Activated CD4-positive, alpha-beta T cell treated with anti-CD3 and anti-CD28 coated beads, Interleukin-2, amount 10 ng/mL, durations not matched to agents 7 days and 5 days (primary cell): ENCODE data around the gene CFH. TPM values are rescaled to one million over a fixed set of nuclear protein-coding genes. Genes with fewer than 3 reads are reported as not detected.

ENCODE experiments used
- CTCF ChIA-PET: fragments of 350-600 bp; sonication (Branson Sonifier 250); formaldehyde crosslinking; loops from one replicate; lab custom pipeline; 2021; ENCODE audit warnings: antibody characterized with exemption; lab: Charles Lee
- POLR2A ChIA-PET: fragments of 350-600 bp; sonication (Branson Sonifier 250); formaldehyde crosslinking; loops from one replicate; lab custom pipeline; 2021; ENCODE audit warnings: antibody characterized with exemption; lab: Charles Lee
- DNase-seq: peaks from one replicate; pipeline ENCODE4 v3.0.0-alpha.2; 2020
- H3K27ac Mint-ChIP-seq: one replicate; pipeline ENCODE4 v1.8.0; 2021; ENCODE audit warnings: mild to moderate bottlenecking, moderate library complexity, mixed read lengths
- H3K27me3 Mint-ChIP-seq: one replicate; pipeline ENCODE4 v1.8.0; 2021; ENCODE audit warnings: mixed read lengths
- H3K36me3 Mint-ChIP-seq: one replicate; pipeline ENCODE4 v1.8.0; 2021; ENCODE audit warnings: low read depth, mixed read lengths
- H3K4me1 Mint-ChIP-seq: one replicate; pipeline ENCODE4 v1.8.0; 2021; ENCODE audit warnings: mixed read lengths
- H3K4me3 Mint-ChIP-seq: one replicate; pipeline ENCODE4 v1.8.0; 2021; ENCODE audit warnings: mild to moderate bottlenecking, moderate library complexity, mixed read lengths
- H3K9me3 Mint-ChIP-seq: one replicate; pipeline ENCODE4 v1.8.0; 2021; ENCODE audit warnings: mixed read lengths
- total RNA-seq, 2 experiments: library from RNA; stranded (reverse); gene quantifications; one replicate each; pipeline ENCODE4 v1.2.3, GENCODE V29; 2021

CFH gene
- total RNA-seq, 2 experiments from 2014 or later, result 5.3 to 6.2 TPM

DNA sequence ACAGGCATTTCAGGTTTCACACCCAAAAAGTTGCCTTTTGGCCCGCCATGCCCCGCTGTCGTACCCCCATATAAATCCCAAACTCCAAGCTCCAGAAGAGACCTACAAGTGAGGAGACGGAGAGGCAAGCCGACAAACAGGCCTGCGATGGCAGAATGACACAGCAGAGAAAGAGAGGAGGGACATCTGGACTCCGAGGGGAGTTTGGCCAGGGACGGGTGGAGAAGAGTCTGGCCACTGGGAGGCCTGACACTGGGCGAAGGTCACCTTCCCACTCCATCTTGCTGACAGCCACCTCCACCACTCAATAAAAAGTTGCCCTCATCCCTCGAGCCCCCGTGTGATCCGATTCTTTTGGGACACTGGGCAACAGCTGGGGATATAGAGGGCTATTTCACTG lies 1.9 kb upstream of the CFH start:
- no peak overlapping the region for H3K27ac Mint-ChIP-seq

DNA sequence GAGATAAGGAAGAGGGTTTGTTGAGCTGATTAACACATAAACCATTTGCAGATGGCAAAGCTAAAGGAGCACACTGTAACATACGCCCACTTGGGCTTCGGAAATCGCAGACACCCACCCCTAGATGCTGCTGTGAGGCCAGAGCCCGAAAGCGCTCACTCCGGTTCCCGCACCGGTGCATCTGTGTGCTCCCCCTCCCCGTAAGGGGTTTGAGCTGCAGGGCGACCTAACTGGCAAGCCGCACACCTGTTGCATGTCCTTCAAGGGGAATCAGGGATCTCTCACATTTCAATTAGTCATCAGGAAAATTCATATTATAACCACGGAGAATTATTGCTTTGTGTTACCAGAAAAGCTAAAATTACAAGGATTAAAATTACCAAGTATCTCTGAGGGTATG lies 1.4 kb upstream of the CFH start:
- H3K27me3 Mint-ChIP-seq, result peaks cover 6% of the 10 kb centered on the region
- POLR2A ChIA-PET, result no interaction called here
- no peaks in the 10 kb centered on the region for H3K9me3 Mint-ChIP-seq
- H3K36me3 Mint-ChIP-seq, result no peaks in the 10 kb centered on the region
- H3K27ac Mint-ChIP-seq, result no peak overlapping the region
- no peak for DNase-seq
- no peak overlapping the region for H3K4me3 Mint-ChIP-seq
- H3K4me1 Mint-ChIP-seq, result peaks cover 15% of the 10 kb centered on the region
- CTCF ChIA-PET, result no interaction called here

More for the DNA sequence above, 1.9 kb upstream of the CFH start:
- DNase-seq, result no peak
- Mint-ChIP-seq H3K4me3 (no peak overlapping the region), H3K4me1 (peaks cover 15% of the 10 kb centered on the region), H3K27me3 (peaks cover 6% of the 10 kb centered on the region), H3K9me3 (no peaks in the 10 kb centered on the region), H3K36me3 (no peaks in the 10 kb centered on the region)
- ChIA-PET POLR2A (no interaction called here), CTCF (no interaction called here)

DNA sequence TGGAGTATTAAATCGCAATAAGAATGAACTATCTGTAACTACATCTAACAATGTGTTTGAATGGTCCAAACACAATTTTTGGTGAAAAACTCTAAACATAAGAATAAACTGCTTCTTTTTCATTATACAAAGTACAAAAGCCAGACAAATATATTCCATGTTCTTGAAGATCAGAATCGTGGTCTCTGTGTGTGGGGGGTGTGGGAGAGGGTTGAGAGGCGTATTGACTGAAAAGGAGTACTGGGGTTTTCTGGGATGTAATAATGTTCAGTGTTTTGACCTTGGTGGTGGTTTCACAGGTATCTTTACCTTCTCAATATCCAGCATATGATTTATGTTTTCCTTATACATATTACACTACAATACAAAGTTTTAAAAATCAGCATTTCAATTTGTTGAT lies 764 bp upstream of the CFH start:
- H3K4me3 Mint-ChIP-seq, result no peak overlapping the region
- H3K36me3 Mint-ChIP-seq, result no peaks in the 10 kb centered on the region
- POLR2A ChIA-PET, result no interaction called here
- CTCF ChIA-PET, result no interaction called here
- H3K27me3 Mint-ChIP-seq, result peaks cover 4% of the 10 kb centered on the region
- H3K27ac Mint-ChIP-seq, result no peak overlapping the region
- no peaks in the 10 kb centered on the region for H3K9me3 Mint-ChIP-seq
- peaks cover 15% of the 10 kb centered on the region for H3K4me1 Mint-ChIP-seq
- DNase-seq, result no peak

DNA sequence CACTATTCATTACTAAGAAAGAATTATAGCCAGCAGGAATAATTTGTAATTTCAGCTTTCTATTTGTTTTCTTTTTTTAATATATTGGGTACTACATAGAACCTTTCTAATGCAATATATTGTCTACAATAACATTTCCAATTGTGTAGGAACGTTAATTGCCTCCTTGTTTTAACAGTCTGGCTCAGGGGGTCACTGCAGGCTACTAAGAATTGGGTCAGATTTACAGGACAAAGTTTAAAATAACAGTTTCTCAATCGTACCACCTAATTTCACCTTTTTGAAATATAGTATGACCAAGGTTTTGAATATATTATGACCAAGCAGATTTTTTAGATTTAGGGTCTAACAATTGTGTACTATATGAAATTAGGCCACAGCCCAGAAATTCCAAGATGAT lies 2.4 kb downstream of the CFH start:
- Mint-ChIP-seq H3K36me3 (no peaks in the 10 kb centered on the region), H3K4me3 (no peak overlapping the region), H3K4me1 (peaks cover 15% of the 10 kb centered on the region), H3K27ac (no peak overlapping the region), H3K27me3 (no peaks in the 10 kb centered on the region), H3K9me3 (no peaks in the 10 kb centered on the region)
- POLR2A ChIA-PET, result no interaction called here
- DNase-seq, result no peak
- CTCF ChIA-PET, result no interaction called here

DNA sequence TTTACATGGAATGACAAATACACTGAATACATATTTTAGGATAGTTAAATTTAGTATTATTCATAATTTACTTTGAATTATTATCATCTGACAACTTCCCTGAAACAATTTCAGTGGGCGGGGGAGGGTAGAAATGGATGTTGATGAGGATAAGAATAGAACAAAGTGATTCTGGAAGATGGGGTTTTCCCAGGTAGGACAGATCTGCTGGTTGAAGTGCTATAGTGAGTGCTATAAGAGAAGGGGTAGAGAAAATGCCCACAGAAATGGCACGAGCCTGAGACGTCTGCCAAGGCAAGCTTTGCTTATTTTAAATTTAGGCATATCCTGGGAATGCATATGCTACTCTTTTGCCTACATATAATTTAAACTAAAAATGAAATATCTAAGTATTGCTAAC lies 3.2 kb downstream of the CFH start:
- H3K36me3 Mint-ChIP-seq, result no peaks in the 10 kb centered on the region
- no peaks in the 10 kb centered on the region for H3K9me3 Mint-ChIP-seq
- no peak overlapping the region for H3K4me3 Mint-ChIP-seq
- ChIA-PET POLR2A (no interaction called here), CTCF (interaction anchor here (0.6 kb wide), 1 partner anchor 80 kb away, joined by 5 read pairs; no protein-coding TSS in a partner anchor)
- H3K4me1 Mint-ChIP-seq, result peaks cover 15% of the 10 kb centered on the region
- H3K27ac Mint-ChIP-seq, result no peak overlapping the region
- no peak for DNase-seq
- no peaks in the 10 kb centered on the region for H3K27me3 Mint-ChIP-seq

DNA sequence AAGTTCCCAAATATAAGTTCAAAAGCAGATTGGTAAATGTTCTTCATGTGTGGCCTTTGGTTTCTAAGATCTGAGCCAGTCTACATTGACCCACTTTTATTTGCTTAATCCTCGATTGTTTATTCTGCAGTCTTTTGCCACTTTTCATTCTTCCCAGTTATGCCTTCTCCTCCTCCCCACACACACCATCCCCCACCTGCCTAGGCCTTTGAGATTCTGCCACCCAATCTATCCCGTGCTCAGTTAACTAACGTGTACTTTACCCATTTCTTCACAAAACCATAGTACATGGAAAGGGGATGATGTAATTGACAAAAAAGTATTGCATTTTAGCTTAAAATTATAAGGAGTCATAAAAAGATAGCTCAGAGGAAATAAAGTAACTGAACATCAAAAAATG lies 3.7 kb downstream of the CFH start:
- ChIA-PET POLR2A (no interaction called here), CTCF (interaction anchor here (0.6 kb wide), 1 partner anchor 80 kb away, joined by 5 read pairs; no protein-coding TSS in a partner anchor)
- Mint-ChIP-seq H3K9me3 (no peaks in the 10 kb centered on the region), H3K36me3 (no peaks in the 10 kb centered on the region), H3K27ac (no peak overlapping the region), H3K4me3 (no peak overlapping the region), H3K27me3 (no peaks in the 10 kb centered on the region), H3K4me1 (peaks cover 14% of the 10 kb centered on the region)
- no peak for DNase-seq

DNA sequence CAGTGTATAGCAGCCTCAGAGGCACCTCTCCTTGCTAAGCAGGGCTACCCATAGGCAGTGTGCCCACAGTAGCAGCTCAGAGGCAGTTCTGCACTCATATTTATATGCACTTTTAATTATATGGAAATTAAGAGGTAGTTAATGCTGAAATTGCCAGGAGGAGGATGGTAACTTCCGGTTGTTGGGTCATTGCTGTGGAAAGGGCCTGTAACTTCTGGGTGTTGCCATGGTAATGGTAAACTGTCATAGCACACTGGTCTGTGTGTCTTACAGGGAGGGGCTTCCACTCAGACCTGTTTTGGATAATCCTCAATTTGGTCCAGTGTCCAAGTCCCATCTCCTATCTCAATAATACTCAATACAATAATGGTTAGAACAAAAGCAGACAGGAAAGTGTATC lies 7.6 kb downstream of the CFH start:
- no peaks in the 10 kb centered on the region for H3K27me3 Mint-ChIP-seq

DNA sequence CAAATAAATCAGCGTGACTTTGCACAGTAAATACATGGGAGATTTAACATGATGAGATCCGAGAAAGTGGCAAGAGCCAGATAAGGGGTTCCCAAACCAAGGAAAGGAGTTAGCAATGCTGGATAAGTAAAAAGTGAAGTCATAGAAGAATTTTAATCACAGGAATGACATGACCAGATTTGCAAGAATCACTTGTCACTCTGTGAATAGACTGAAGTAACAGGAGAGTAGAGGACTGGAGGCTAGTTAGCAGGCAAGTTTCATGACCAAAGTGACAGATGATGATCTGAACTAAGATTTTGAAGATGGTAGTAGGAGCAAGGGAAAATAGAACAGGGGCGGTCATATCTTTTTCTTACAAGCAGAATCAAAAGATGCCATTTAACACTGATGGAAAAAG lies 8.4 kb downstream of the CFH start:
- Mint-ChIP-seq H3K27me3 (no peaks in the 10 kb centered on the region), H3K4me3 (no peak overlapping the region), H3K27ac (no peak overlapping the region), H3K9me3 (no peaks in the 10 kb centered on the region), H3K4me1 (no peaks in the 10 kb centered on the region), H3K36me3 (no peaks in the 10 kb centered on the region)
- ChIA-PET CTCF (no interaction called here), POLR2A (no interaction called here)
- DNase-seq, result no peak

More for the DNA sequence above, 7.6 kb downstream of the CFH start:
- CTCF ChIA-PET, result interaction anchor here (0.6 kb wide), 1 partner anchor 105 kb away, joined by 3 read pairs; no protein-coding TSS in a partner anchor
- Mint-ChIP-seq H3K36me3 (no peaks in the 10 kb centered on the region), H3K9me3 (no peaks in the 10 kb centered on the region), H3K27ac (no peak overlapping the region), H3K4me3 (no peak overlapping the region), H3K4me1 (no peaks in the 10 kb centered on the region)
- POLR2A ChIA-PET, result no interaction called here
- no peak for DNase-seq

DNA sequence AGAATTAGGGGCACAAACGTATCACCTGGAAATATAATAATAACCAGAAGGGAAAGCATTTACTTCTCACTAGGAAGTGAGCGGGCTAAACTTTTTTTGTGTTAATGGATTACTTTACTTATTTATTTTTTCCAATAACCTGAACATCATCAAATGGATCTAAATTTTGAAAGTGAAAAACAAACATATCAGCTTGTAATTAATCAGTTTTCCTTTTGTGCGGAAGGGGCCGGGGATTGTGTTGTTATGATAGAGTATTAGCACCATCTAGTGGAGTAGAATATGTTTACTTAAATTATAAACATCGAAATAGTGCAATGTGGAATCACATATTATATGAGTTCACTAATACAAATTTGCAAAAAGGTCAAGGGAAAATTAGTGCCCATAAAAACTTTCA lies 9.0 kb downstream of the CFH start:
- H3K9me3 Mint-ChIP-seq, result no peaks in the 10 kb centered on the region

DNA sequence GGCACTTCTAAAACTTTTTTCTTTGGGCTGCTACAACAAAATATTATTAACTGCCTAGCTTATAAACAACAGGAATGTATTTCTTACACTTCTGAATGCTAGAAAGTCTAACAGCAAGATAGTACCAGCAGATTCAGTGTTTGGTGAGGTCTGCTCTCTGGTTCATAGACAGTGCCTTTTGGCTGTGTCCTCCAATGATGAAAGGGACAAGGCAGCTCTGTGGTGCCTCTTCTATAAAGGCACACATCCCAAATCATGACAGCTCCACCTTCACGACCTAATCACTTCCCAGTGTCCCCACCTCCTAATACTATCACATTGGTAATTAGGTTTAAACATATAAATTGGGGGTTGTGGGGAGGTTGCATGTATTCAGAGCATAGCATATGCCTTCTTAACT lies 9.5 kb downstream of the CFH start:
- CTCF ChIA-PET, result no interaction called here
- no peaks in the 10 kb centered on the region for H3K4me1 Mint-ChIP-seq
- H3K9me3 Mint-ChIP-seq, result no peaks in the 10 kb centered on the region
- no peak overlapping the region for H3K27ac Mint-ChIP-seq
- no peak for DNase-seq
- no peak overlapping the region for H3K4me3 Mint-ChIP-seq
- H3K36me3 Mint-ChIP-seq, result no peaks in the 10 kb centered on the region
- POLR2A ChIA-PET, result no interaction called here
- no peaks in the 10 kb centered on the region for H3K27me3 Mint-ChIP-seq

More for the DNA sequence above, 9.0 kb downstream of the CFH start:
- Mint-ChIP-seq H3K36me3 (no peaks in the 10 kb centered on the region), H3K27ac (no peak overlapping the region), H3K4me1 (no peaks in the 10 kb centered on the region), H3K4me3 (no peak overlapping the region), H3K27me3 (no peaks in the 10 kb centered on the region)
- POLR2A ChIA-PET, result no interaction called here
- CTCF ChIA-PET, result no interaction called here
- no peak for DNase-seq

DNA sequence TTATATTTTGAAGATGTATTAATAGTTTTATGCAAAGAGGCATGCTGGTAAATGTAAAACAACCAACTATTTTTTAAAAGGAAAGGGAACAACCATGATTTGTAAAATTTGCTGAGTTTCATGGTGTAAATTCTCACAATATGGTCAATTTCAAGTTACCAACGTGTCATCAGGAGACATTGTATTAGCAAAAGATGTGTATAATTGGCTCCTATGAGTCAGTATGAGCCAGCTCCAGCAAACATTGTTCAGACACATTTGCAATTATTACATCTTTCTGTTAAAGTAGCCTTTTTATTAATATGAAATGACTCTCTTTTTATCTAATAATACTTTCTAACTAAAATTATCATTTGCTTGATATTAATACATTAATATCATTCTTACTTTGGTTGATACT lies 15.3 kb downstream of the CFH start:
- Mint-ChIP-seq H3K27me3 (no peaks in the 10 kb centered on the region), H3K4me1 (no peaks in the 10 kb centered on the region), H3K9me3 (no peaks in the 10 kb centered on the region), H3K36me3 (no peaks in the 10 kb centered on the region), H3K4me3 (no peak overlapping the region), H3K27ac (no peak overlapping the region)
- no peak for DNase-seq
- POLR2A ChIA-PET, result no interaction called here
- CTCF ChIA-PET, result no interaction called here

DNA sequence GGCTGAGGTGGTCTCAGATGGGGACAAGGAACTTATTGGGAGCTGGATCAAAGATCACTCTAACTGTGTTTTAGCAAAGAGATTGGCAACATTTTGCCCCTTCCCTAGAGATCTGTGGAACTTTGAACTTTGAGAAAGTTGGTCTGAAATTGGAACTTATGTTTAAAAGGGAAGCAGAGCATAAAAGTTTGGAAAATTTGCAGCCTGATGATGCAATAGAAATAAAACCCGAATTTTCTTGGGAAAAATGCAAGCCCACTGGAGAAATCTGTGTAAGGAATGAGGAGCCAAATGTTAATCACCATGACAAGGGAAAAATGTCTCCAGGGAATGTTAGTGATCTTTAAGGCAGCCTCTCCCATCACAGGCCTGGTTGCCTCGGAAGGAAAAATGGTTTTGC lies 17.2 kb downstream of the CFH start:
- ChIA-PET CTCF (no interaction called here), POLR2A (no interaction called here)
- Mint-ChIP-seq H3K4me3 (no peak overlapping the region), H3K27ac (no peak overlapping the region), H3K36me3 (no peaks in the 10 kb centered on the region), H3K9me3 (no peaks in the 10 kb centered on the region), H3K27me3 (no peaks in the 10 kb centered on the region), H3K4me1 (no peaks in the 10 kb centered on the region)
- DNase-seq, result no peak

DNA sequence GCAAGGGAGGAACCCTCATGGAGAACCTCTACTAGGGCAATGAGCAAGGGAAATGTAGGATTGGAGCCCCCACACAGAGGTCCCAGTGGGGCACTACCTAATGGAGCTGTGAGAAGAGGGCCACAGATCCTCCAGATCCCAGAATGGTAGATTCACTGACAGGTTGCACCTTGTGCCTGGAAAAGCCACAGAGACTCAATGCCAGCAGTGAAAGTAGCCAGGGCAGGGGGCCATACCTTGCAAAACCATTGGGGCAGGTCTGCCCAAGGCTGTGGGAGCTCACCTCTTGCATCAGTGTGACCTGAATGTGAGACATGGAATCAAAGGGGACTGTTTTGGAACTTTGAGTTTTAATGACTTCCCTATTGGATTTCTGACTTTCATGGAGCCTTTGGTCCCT lies 17.9 kb downstream of the CFH start:
- ChIA-PET POLR2A (no interaction called here), CTCF (interaction anchor here (0.7 kb wide), 1 partner anchor 321 kb away, joined by 3 read pairs; no protein-coding TSS in a partner anchor)
- no peaks in the 10 kb centered on the region for H3K36me3 Mint-ChIP-seq
- no peaks in the 10 kb centered on the region for H3K9me3 Mint-ChIP-seq
- H3K4me1 Mint-ChIP-seq, result no peaks in the 10 kb centered on the region
- DNase-seq, result no peak
- H3K27me3 Mint-ChIP-seq, result no peaks in the 10 kb centered on the region
- H3K27ac Mint-ChIP-seq, result no peak overlapping the region
- no peak overlapping the region for H3K4me3 Mint-ChIP-seq

DNA sequence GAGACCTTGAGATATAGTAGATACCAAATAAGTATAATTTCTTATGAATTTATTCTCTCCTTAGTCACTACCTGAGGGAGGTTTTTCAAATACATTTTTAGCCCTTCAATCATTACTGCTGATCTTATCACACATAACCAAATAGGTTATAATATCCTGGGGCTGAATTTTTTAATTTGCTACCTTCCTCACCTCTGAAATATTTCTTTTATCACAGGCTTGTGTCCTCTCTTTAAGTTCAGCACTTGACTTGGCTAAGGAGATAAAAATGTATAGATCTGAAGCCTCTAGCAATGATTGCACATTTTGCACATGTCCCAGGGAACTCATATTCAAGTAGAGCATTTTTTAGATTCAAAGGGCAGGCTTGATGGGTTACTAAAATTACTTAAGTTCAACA lies 23.1 kb downstream of the CFH start:
- no peak overlapping the region for H3K4me3 Mint-ChIP-seq
- no peaks in the 10 kb centered on the region for H3K9me3 Mint-ChIP-seq
- ChIA-PET POLR2A (no interaction called here), CTCF (no interaction called here)
- no peaks in the 10 kb centered on the region for H3K36me3 Mint-ChIP-seq
- H3K4me1 Mint-ChIP-seq, result no peaks in the 10 kb centered on the region
- no peaks in the 10 kb centered on the region for H3K27me3 Mint-ChIP-seq
- H3K27ac Mint-ChIP-seq, result no peak overlapping the region
- DNase-seq, result no peak
